ENCODE data around the gene RILPL2.
"Not testable (repeated sequence)": the region's sequence is repeated elsewhere in the genome, so short reads cannot be mapped to it uniquely, and the experiment has no call there.

RILPL2 gene

GRCh38 chr12:123379391-123379790 is 57.1 kb downstream of the RILPL2 start:
- H3K4me3 ChIP-seq (ENCODE audit: low read depth, low read length) = no peak overlapping the region
- no peak for TF ChIP-seq CTCF (IDR thresholded peaks at IDR 0.05; ENCODE audit: low read depth, low read length)

GRCh38 chr12:123372415-123372814 is 64.1 kb downstream of the RILPL2 start:
- H3K4me3 ChIP-seq (ENCODE audit: low read depth, low read length) = not testable (repeated sequence)

GRCh38 chr12:123371667-123372368 is 64.7 kb downstream of the RILPL2 start:
- H3K4me3 ChIP-seq (ENCODE audit: low read depth, low read length) = not testable (repeated sequence)

GRCh38 chr12:123369229-123369628 is 67.3 kb downstream of the RILPL2 start:
- H3K4me3 ChIP-seq (ENCODE audit: low read depth, low read length) = no peak overlapping the region
- TF ChIP-seq CTCF (IDR thresholded peaks at IDR 0.05; ENCODE audit: low read depth, low read length) = no peak

- not testable (repeated sequence) for H3K4me3 ChIP-seq (ENCODE audit: low read depth, low read length)
These were observed 68.1 kb downstream of the RILPL2 start for GRCh38 chr12:123368431-123368830.

GRCh38 chr12:123367511-123367910 is 69.0 kb downstream of the RILPL2 start:
- H3K4me3 ChIP-seq (ENCODE audit: low read depth, low read length) = no peak overlapping the region
- TF ChIP-seq CTCF (IDR thresholded peaks at IDR 0.05; ENCODE audit: low read depth, low read length) = no peak
